ENCODE measurements around the gene ACTN1.
A peak's percentile ranks its signal among the peaks of the same experiment; 100 is the strongest.

ACTN1 gene

DNA sequence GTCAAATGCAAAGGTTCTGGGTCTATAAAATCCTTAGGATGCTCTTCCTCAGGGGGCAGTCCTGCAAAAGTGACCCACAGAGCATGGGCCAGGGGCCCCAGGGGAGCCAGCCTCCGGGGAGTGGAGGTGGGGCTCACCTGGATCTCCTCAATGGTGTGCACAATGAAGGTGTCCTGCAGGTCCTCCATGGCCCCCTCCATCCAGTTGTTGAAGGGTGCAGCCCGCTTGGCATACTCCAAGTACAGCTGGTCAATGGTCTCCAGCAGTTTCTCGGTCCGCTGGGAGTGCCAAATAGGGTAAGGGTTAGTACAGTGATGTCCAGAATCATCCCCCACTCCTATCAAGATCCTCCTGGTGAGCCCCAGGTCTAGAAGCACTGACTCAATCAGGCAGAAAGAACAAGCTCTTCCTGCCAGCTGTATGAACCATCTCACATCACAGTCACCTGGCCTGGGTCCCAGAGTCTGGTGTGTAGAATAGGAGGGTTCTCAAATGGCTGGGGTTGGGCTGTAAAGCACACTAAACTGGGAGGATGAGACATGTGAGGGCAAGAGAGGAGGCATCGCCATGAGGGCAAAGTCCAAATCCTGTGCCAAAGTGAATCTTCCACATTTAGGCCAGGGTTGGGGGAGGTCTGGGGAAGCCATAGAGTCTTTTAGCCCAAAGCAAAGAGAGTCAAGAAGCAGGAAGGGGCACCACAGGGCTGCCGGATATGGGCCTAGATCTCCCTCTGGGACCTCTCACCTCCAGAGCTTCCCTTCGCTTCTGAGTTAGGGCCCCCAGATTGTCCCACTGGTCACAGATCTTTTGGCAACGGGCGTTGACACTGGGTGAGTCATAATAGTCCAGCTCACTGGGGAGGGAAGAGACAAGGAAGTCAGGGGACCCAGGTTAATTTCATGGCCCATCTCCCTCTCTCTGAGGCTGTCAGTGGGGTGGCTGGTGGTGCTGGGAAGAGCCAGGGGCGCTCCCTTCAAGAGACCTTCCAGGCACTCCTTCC lies 94.8 kb downstream of the ACTN1 start:
- DNase-seq: peak; percentile 71

DNA sequence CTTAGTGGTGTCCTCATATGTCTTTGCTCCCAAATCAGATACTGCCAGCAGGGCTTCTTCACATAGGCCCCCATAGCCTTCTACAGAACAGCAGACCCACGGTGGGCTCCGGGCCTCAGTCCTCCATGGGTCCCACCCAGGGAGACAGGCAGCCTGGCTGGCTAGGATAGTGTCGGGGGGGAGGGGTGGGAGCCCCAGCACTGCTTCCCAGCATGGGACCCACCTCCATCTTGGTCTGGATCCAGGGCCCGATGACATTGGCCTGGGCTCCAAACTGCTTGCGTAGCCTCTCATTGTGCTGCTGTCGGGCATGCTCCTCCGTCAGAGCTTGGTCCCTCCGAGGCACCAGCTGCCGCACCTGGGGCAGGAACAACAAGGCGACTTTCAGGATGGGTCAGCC lies 96.9 kb downstream of the ACTN1 start:
- DNase-seq: no peak

DNA sequence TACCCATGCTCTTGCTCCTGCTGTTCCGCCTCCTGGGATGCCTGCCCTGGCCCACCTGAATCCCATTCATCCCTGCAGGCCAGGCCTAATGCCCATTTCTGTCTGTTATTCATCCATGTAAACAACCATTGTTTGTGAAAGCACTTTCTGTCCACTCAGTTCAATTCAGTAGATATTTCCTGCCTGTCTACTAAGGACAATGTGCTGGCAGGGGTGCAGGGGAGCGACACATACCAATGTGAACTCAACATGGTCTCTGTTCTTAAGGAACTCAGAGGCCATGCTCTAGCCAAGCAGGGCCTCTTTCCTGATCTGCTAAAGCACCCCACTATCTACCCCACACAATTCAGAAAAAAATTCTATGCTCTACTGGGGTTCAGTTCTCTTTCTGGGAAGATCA lies 97.7 kb downstream of the ACTN1 start:
- DNase-seq: no peak

GRCh38 chr14:68880581-68881105 lies 98.5 kb downstream of the ACTN1 start:
- DNase-seq: no peak

- DNase-seq: no peak
Observed at GRCh38 chr14:68879841-68880575, 99.1 kb downstream of the ACTN1 start.

DNA sequence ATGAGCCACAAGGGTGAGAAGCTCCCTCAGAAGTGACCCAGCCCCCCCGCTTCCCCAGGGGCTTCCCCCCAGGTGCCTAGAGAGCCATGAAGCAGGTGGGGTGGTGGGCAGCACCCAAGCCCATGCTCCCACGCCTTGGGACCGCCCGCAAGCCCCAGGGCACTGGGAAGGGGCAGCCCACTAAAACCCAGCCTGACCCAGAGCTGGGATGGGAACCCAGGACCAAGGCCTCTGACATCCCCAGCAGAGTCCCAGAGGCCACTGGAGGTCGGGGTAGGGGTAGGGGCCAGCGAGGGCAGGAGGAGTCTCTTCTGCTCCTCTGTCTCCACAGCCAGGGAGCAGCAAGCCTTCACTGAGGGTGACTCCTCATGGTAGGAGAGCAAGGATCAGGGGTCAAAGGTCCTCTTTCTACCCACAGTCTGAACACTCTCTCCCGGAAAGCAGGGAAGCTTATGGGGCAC lies 99.8 kb downstream of the ACTN1 start:
- DNase-seq: no peak

DNA sequence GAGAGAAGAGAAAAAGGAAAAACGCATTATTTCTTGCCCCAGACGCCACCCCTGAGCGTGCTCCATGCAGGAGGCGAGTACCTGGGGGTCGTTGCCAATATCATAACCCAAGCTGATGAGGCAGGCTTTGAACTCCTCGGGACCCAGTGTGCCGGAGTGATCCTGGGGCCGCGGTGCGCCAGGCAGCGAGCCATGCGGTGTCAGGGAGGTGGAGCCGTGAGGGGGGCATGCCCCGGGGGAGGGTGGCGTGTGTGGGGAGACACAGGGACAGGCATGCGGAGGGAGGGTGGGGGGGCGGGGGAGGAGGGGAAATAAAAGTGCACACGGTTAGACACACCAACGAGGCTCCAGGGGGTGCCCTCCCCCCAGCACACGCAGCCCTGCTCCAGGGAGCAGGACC lies 100.2 kb downstream of the ACTN1 start:
- DNase-seq: no peak

DNA sequence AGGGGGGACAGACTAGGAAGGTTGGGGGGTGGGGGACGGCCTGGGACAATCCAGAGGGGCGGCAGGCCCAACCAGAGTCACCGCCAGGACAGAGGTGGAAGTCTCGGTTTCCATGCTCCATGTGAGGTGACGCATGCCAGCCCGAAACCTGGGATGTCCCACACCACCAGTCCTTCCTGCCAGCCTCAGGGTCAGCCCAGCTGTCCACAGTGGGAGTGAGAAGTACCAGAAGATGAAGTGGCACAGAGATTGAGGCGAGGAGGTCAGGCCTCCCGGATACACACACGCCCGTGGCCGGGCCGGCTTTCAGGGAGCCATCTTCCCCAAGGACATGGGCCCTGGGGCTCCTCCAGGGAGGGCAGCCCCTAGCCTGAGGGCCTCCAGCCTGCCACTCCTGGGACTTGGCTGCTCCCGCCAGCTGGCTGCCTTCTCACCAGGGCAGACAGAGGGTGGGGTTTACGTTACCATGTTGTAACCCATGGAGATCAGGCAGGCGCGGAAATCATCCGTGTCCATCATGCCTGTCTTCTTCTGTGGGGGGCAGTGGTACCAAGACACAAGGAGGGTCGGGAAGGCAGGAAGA lies 101.0 kb downstream of the ACTN1 start:
- DNase-seq: no peak

- no peak for DNase-seq
Observed at GRCh38 chr14:68876976-68877375, 102.1 kb downstream of the ACTN1 start.

- DNase-seq: no peak
Observed at GRCh38 chr14:68874746-68875155, 104.4 kb downstream of the ACTN1 start.

GRCh38 chr14:68873376-68873775 lies 105.7 kb downstream of the ACTN1 start:
- no peak for DNase-seq

DNA sequence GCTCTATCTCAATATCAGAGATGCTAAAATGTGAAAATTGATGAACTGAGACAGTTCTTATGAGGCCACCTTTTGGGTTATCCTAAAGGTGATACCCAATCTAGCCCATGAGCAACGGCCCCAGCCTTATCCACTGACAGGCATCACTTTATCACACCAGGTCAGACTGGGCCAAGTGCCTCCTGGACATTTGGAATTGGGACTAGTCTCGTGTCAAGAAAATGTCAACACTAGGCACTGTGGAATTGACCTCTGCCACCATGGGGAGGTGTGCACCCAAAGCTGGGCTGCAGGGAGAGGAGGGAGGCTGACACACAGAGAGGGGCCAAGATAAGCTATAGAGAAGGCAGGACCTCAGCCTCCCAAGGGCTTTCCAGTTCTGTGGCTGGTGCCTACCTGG lies 107.7 kb downstream of the ACTN1 start:
- no peak for DNase-seq

DNA sequence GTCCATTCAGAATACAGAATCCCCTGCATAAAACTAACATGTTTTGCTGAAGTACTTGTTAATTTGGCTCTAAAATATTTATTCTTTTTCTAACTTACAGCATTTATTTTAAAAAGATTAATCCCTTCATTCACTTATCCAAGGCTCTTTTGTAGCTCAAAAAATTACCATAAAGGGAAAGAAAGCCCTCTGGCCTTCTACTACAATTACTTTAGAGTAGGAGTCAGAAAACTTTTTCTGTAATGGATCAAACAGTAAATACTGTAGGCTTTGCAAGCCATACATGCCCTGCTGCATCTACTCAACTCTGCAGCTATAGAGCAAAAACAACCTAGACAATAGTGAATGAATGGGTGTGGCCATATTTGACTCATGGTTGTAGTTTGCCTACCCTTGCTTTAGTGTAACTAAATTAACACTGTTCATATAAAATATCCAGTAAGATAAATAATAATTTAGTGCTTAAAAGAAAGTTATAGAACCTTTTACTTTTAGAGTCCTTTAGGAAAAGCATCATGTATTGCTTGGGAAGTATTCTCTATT lies 112.0 kb downstream of the ACTN1 start:
- DNase-seq: no peak

- no peak for DNase-seq
Observed at GRCh38 chr14:68865542-68865941, 113.6 kb downstream of the ACTN1 start.

DNA sequence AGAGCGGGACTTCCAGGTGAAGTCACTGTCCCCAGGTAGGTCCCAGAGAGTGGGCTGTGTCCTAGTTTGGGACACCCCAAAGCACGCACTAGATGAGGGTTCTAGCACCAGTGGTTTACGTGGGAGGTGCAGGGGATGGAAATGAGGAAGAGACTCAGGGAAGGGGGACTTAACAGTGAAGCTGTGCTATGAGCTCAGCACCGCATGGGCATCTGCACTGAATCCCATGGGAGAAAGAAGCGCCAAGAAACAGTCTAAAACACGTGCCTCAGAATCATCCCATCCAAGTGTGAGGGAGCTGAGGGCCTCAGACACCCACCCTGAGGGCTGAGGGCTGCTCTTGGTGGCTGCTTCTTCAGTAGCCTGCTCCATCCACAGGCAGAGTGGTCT lies 114.7 kb downstream of the ACTN1 start:
- no peak for DNase-seq

GRCh38 chr14:68863610-68864360 lies 115.3 kb downstream of the ACTN1 start:
- no peak for DNase-seq

- peak; percentile 77 for DNase-seq
Observed at GRCh38 chr14:68862954-68863594, 116.0 kb downstream of the ACTN1 start.

DNA sequence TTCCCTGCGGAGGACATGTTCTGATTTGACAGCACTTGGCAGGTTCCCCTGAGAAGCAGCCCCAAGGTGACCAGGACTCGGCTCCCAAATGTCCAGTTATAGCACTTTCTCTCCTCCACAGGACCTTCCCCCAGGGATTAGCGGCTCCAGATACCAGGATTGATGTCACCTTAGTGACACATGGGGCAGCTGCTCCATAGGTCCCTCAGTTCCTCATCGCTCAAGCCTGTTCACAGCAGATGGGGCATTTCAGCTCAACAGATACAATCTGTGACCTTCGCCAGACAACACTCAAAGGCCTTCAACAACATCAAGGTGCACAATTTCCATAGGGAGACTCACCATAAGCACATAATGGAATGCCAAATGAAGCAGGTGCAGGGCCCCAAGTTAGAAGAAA lies 118.3 kb downstream of the ACTN1 start:
- DNase-seq: no peak

DNA sequence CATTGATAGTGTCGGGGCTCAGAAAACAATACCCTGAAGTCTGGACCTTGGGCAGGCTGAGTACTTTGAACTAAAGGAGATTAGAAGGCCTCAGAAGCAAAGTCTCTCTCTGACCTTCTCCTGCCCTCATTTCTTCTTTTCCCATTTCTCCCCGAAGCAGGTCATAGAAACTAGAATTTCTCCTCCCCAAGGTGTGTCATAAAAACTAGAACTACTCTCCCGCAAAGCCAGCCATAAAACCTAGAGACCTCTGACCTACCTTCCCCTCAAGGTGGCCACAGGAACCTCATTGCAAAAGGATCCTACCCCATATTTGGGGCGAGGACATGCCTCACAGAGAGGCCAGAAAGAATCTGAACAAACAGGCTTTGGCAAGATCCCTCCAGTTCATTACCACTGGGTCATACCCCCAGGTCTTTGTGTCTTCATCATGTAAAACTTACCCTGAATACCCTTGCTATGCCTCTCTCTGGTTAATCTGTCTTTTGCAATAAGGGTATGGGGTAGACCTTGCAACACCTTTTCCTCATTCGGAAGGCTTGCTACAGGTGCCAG lies 121.5 kb downstream of the ACTN1 start:
- DNase-seq: no peak

DNA sequence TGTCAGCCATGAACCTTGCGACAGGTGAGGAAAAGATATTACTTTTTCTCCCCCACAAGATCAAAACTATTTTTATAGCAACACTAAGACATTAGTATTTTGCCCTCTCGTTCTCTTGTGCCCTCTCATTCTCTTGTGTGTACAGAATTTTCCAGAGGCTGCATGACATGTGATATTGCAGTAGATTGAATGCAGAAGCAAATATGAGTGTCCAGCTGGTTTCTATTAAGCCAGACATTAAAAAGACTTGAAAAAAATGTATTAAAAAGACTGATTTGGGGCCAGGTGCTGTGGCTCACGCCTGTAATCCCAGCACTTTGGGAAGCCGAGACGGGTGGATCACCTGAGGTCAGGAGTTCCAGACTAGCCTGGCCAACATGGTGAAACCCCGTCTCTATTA lies 122.5 kb downstream of the ACTN1 start:
- DNase-seq: no peak

- no peak for DNase-seq
Observed at GRCh38 chr14:68854421-68854820, 124.7 kb downstream of the ACTN1 start.

All from NCI-H1092 treated with DMSO at 0.1 percent for 48 hours (cell line).